Thyroid gland (tissue), 4 donors: Measurements from ENCODE around the gene PTPRN2.

Source experiments
- POLR2A ChIP-seq, 2 donors: fragments of 450-650 bp; IDR thresholded peaks; one replicate each; pipeline ENCODE4 v1.6.1; 2017; ENCODE audit warnings: antibody characterized with exemption in 2 of 2, mild to moderate bottlenecking in 2 of 2, moderate library complexity in 1 of 2
- TF ChIP-seq, protein P1 (sequence below), 6 experiments: fragments of 200-600 bp in 3 of 6; fragments of 450-650 bp in 3 of 6; sonication (generic) in 3 of 6; IDR thresholded peaks; one replicate each; pipeline ENCODE4 v1.5.1; 2016 to 2019; ENCODE audit warnings: antibody characterized with exemption in 6 of 6, mild to moderate bottlenecking in 2 of 6, inconsistent platforms in 1 of 6, moderate library complexity in 1 of 6

DNA sequence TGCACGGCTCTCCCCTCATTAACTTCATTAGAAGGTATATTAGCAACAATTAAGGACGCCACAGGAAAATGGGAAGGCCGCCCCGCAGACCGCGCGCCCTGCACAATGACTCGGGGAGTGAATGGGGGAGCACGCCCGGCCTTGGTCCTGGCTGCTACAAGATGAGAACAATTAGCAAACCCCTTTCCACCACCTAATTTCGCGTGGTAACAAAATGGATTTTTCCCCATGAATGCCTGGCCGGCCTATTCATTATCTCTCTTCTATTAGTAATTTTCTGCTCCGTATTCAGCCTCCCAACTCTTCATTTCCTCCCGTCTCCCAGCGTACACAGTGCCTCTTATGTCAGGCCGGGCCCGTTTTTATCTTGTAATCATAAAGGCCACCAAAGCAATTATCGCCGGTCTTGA lies 903.9 kb downstream of the PTPRN2 start:
- TF ChIP-seq, protein P1, sequence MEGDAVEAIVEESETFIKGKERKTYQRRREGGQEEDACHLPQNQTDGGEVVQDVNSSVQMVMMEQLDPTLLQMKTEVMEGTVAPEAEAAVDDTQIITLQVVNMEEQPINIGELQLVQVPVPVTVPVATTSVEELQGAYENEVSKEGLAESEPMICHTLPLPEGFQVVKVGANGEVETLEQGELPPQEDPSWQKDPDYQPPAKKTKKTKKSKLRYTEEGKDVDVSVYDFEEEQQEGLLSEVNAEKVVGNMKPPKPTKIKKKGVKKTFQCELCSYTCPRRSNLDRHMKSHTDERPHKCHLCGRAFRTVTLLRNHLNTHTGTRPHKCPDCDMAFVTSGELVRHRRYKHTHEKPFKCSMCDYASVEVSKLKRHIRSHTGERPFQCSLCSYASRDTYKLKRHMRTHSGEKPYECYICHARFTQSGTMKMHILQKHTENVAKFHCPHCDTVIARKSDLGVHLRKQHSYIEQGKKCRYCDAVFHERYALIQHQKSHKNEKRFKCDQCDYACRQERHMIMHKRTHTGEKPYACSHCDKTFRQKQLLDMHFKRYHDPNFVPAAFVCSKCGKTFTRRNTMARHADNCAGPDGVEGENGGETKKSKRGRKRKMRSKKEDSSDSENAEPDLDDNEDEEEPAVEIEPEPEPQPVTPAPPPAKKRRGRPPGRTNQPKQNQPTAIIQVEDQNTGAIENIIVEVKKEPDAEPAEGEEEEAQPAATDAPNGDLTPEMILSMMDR (IDR thresholded peaks at IDR 0.05) = no peak
- no peak for TF ChIP-seq POLR2A (IDR thresholded peaks at IDR 0.05)
